Activated gamma-delta T cell (primary cell): Measurements from ENCODE around the gene LRRC49.
"Not testable (repeated sequence)": the region's sequence is repeated elsewhere in the genome, so short reads cannot be mapped to it uniquely, and the experiment has no call there.

Experiments used
- DNase-seq: peaks from one replicate; lab custom pipeline; 2025; lab: John Stamatoyannopoulos, UW
- total RNA-seq, 2 donors: gene quantifications; one replicate each; lab custom pipeline; 2026; lab: John Stamatoyannopoulos, UW

LRRC49 gene, protein sequence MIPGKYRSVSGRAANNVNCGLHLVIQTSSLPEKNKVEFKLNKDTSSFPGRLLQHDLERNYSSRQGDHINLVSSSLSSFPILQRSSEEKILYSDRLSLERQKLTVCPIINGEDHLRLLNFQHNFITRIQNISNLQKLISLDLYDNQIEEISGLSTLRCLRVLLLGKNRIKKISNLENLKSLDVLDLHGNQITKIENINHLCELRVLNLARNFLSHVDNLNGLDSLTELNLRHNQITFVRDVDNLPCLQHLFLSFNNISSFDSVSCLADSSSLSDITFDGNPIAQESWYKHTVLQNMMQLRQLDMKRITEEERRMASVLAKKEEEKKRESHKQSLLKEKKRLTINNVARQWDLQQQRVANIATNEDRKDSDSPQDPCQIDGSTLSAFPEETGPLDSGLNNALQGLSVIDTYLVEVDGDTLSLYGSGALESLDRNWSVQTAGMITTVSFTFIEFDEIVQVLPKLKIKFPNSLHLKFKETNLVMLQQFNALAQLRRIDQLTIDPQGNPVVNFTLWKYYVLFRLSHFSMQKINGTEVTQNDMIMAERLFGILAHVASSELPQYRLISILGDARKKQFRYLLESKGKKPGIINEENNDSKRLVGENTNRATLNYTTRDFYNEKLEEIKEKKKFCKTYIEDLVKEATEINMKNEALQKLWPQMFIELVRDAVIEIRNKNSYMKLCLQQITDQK
- 0.10 to 0.26 reads per million in 2 donors for total RNA-seq

DNA sequence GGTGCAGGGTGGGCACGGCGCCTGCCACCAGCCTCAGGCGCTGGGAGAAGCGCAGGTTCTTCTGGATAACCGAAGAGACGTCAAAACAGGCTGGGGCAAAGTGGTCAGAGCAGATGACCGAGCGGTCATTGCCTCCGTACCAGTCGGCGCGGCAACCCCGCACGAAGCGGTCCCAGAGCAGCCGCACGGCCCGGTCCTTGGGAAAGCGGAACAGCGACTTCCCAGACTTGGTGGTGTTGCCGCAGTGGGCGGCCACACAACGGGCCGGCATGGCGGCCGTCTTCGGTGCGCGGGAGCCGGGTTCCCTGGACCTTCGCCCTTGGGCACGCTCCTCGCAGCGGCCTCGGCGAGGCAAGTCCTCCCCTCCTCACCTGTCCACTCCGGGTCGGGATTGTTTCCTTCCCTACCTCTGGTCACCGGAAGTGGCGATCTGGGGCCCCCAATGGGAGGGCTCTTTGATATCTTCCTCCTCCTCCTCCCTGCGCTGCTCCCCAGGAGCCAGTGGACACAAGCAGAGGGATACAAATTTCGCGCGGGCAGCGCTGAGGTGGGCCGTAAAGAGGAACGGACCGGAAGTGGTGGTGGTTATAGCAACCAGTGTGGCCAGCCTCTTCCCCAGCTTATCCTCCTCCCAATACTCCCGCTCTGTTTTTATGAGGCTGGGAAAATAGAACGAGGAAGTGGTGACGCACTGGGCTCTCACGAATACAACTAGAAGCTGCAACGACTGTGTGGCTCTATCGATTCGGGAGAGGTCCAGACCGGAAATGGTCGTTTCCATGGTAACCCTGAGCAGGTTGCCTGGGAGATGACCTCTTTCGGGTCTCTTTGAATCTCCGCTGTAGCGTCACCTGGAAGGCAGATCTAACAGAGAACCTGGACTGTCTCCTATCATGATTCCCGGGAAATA, at the start of gene LRRC49, which contains the start of gene THAP10:
Gene LRRC49 (plus strand): TSS at position 825 of the 910 bp plus-strand sequence. CDS start 69 bp downstream, at position 894.
Gene THAP10 (minus strand): TSS at position 432 of the 910 bp plus-strand sequence. CDS start 161 bp downstream, at position 271.
- DNase-seq = no peak

GRCh38 chr15:70845602-70846360, 46.8 kb upstream of the LRRC49 start:
- DNase-seq = no peak

DNA sequence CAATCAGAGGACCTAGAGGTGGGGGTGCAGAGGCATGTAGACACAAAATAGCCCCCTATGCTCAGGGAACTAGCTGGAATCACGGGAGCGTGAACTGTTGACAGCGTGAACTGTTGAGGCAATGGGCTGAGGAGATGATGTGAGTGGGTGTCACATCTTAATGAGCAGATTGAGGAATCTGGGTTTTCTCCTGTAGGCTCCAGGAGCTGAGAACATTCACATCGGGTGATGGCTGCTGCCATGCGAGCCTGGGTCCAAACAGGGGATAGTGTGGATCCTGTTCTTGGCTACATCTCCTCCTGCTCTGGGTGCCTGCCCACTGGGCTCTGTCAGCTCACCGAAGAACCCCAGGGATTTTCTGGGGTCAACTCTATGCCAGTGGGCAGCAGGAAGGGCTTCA, 40.7 kb upstream of the LRRC49 start:
- no peak for DNase-seq

DNA sequence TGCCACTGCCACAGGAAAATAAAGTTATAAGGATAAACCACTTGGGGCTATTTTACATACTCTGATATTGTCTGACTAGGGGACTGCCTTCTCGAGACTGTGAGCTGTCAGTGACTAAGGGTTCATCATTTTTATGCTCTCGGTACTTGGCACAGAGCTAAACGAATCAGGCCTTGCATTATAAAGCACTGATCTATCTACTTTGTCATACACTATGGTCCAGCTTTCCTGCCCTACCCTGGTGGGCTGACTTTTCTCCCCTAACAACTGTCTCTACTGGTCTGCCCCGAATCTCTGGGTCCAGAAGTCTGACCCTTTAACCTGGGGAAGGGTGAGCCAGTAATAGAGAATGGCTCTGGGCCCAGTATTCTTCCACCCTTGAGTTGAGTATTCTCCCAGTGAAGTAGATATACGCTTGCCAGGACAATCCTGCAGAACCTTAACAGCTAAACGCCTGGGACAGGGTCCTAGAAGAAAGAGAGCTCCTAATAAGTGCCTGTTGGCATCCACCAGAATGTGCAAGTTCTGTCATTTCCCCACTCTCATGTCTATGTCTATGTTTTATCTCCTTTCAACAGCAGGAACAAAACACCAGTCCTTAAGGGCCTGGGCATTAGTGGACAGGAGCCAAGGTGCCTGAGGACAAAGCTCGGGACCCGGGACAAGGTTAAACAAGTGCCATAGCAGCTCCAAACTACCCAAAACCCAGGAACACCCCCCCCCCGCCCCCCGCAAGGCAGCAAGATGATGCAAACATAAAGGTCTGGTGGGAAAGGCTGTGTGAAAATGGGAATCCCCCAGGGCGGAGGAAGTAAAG, 39.9 kb upstream of the LRRC49 start:
- no peak for DNase-seq

DNA sequence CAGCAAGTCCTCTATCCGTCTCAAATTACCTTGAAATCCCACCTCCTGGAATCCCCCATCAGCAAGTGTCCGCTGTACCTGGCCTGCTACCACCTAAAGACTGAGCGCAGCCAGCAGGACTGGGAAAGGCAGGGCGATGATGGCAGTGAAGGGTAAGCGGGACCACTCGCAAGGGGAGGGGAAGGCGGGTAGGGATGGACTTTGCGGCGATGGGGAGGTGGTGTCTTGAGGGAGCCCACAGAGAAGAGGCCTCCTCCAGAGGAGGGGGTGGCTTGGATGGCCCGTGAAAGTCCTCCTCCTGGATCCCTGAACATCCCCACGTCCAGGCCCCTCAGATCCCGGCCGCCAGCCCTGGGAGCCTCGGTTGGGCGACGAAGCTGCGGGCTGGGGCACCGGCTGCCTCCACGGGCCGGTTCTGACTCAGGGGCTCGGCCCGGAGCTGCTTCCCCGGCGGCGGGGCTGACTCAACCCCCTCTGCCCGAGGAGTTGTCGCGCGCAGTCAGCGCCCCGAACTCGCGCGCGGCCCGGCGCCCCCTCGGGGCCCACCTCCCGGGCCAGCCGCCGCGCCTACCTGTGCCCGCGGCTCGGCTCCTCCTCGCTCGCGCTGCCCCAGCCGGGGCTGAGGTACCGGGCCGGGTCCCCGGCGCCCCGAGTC, 39.2 kb upstream of the LRRC49 start:
- DNase-seq = no peak

- DNase-seq = no peak
These were observed 38.5 kb upstream of the LRRC49 start, which contains the start of gene LARP6 for GRCh38 chr15:70853973-70854665. LARP6 (minus strand) TSS chr15:70854157; CDS start chr15:70854088, 69 bp downstream.

DNA sequence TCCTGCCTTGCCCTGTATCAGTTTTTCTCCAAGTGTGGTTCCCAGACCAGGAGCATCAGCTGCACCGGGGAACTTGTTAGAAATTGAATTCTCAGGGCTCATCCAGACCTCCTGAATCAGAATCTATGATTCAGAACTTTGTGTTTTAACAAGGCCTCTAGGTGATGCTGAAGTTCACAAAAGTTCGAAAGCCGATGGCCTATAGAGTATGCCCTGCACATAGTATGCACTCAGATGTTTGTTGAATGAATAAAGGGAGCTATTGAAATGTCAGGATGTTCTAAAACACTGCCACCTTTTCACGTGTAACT, 38.0 kb upstream of the LRRC49 start:
- no peak for DNase-seq

DNA sequence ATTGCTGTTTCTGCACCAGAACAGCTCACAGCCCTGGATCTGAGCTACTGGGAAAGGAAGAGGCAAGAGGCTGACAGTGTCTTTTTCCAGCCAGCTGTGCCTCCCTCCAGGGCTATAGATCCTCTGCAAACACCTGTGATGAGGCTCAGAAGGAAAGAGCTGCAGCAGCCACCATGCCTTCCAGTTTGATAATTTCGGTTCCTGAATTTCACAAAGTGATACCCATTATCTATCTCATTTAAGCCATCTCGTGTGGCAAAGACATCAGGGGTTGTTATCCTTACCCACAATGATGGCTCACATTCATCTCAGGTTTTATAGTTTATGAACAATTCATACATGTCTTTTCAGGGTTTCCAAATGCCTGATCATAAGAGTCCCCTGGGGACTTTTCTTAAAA, 36.9 kb upstream of the LRRC49 start:
- no peak for DNase-seq

DNA sequence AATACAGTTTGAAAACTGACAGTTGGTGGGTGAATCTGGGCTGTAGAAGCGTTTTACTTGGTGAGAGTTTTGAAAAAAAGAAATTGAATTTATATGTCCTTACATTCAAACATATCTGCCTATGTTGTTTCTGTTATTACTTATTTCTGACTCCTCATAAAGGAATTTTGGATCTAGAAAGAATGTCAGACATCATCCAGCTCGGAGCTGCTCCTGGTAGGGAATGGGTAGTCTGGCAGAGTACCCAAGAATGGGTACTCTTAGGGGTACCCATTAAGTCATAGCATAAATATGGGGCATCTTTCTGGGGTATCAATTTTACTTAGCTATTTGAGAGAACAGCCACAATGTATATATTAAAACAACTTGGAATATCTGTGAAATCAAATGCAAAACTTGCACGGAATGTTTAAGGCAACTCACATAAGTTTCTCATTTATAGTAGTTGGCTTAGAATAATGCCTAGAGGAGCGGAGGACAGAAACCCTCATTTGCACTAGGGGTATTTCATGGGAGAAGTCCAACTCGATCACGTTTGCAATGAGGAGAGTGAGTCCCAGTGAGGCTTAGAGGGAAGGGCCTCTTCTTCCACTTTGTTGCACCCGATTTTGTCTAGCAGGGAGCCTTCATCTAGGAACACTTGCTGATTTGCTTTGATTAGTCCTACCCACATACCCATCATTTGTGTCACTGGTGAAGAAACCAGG, 36.3 kb upstream of the LRRC49 start:
- DNase-seq = no peak

GRCh38 chr15:70856884-70857561, 35.6 kb upstream of the LRRC49 start:
- no peak for DNase-seq

GRCh38 chr15:70857562-70858285, 34.9 kb upstream of the LRRC49 start:
- DNase-seq = no peak

DNA sequence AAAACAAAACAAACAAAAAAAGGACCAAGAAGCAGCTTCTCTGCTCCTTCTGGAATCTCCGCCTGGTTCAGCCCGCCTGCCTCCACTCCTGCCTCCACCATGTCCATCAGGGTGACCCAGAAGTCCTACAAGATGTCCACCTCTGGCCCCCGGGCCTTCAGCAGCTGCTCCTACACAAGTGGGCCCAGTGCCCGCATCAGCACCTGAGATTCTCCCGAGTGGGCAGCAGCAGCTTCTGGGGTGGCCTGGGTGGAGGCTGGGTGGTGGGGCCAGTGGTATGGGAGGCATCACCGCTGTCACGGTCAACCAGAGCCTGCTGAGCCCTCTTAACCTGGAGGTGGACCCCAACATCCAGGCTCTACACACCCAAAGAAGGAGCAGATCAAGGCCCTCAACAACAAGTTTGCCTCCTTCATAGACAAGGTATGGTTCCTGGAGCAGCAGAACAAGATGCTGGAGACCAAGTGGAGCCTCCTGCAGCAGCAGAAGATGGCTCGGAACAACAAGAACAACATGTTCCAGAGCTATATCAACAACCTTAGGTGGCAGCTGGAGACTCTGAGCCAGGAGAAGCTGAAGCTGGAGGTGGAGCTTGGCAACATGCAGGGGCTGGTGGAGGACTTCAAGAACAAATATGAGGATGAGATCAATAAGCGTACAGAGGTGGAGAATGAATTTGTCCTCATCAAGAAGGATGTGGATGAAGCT, 33.9 kb upstream of the LRRC49 start:
- DNase-seq = not testable (repeated sequence)

DNA sequence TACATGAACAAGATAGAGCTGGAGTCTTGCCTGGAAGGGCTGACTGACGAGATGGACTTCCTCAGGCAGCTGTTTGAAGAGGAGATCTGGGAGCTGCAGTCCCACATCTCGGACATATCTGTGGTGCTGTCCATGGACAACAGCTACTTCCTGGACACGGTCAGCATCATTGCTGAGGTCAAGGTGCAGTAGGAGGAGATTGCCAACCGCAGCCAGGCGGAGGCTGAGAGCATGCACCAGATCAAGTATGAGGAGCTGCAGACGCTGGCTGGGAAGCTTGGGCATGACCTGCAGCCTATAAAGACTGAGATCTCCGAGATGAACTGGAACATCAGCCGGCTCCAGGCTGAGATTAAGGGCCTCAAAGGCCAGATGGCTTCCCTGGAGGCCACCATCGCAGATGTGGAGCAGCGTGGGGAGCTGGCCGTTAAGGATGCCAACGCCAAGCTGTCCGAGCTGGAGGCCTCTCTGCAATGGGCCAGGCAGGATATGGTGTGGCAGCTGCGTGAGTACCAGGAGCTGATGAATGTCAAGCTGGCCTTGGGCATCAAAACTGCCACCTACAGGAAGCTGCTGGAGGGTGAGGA, 33.2 kb upstream of the LRRC49 start:
- no peak for DNase-seq

- DNase-seq = no peak
These were observed 32.6 kb upstream of the LRRC49 start for GRCh38 chr15:70859998-70860397.

DNA sequence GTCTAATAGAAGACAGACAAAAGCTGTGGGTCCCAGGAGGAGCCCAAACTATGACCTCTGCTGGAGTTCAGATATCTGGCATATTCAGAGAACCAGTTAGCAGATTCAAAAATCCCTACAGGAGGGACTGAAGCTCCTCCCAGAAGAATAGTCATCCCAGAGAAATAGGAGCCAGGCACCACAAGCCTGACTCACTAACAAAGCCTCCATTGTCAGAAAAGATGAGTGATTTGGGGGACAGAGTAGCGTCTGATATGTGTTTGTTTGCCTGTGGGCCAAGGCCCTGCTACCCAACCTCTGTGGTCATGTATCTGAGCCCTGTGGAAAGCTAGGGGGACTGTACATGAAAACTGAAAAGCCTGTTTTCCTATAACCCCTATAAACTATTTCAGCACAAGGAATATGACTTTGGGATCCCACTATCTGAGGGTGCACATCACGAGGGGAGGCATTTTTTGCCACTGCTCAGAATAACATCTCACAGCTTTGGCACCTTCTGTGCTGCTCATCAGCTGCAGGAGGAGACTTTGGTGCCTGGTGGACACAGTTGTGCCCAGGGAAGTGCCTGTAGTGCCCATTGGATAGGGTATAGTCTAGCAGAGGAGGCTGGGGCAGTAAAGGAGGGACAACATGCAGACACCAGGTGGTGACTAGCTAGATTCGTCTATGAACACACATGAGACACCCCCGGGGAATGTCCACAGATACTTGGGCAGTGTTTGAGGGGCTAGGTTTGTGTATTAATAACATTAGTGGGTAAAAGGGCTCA, 29.0 kb upstream of the LRRC49 start:
- no peak for DNase-seq
